Suprapubic skin (tissue), 3 donors: ENCODE results near the gene GAS2L2.

Experiments used
- CTCF ChIP-seq, 2 donors: fragments of 200-600 bp in 1 of 2; fragments of 450-650 bp in 1 of 2; sonication (generic) in 1 of 2; IDR thresholded peaks; one replicate each; pipeline ENCODE4 v1.5.1; 2016 to 2019; ENCODE audit warnings: antibody characterized with exemption in 2 of 2, mild to moderate bottlenecking in 1 of 2, moderate library complexity in 1 of 2
- EP300 ChIP-seq: sonication (generic); formaldehyde crosslinking; IDR thresholded peaks from one replicate; pipeline ENCODE4 v1.6.1; 2017; ENCODE audit warnings: antibody characterized with exemption
- POLR2A ChIP-seq, 2 donors: fragments of 450-650 bp; IDR thresholded peaks; one replicate each; pipeline ENCODE4 v1.6.1; 2017; ENCODE audit warnings: antibody characterized with exemption in 2 of 2, mild to moderate bottlenecking in 2 of 2, moderate library complexity in 2 of 2

- TF ChIP-seq CTCF (IDR thresholded peaks at IDR 0.05) = no peak
- no peak for TF ChIP-seq POLR2A (IDR thresholded peaks at IDR 0.05)
- TF ChIP-seq EP300 = no peak
These were observed 4.2 kb upstream of the GAS2L2 start for GRCh38 chr17:35757243-35757642.
